Tongue (tissue), 2 donors: ENCODE results near the gene EPB41L2. TPM values are rescaled to one million over a fixed set of nuclear protein-coding genes. Genes with fewer than 3 reads are reported as not detected.
A peak's percentile ranks its signal among the peaks of the same experiment; 100 is the strongest.
"Not testable (repeated sequence)": the region's sequence is repeated elsewhere in the genome, so short reads cannot be mapped to it uniquely, and the experiment has no call there.

ENCODE experiments used
- DNase-seq: peaks from one replicate; pipeline ENCODE4 v3.0.0-alpha.2; 2015
- total RNA-seq: library from RNA; depleted of rRNA; stranded (reverse); fragments of >200 nt; gene quantifications from one replicate; pipeline ENCODE4 v1.2.3, GENCODE V29; 2014

Gene EPB41L2
- total RNA-seq, 1 donor from 2014 or later, result 208 TPM

- DNase-seq, result no peak
Measured at GRCh38 chr6:130836055-130836640, 226.9 kb downstream of the EPB41L2 start.

DNA sequence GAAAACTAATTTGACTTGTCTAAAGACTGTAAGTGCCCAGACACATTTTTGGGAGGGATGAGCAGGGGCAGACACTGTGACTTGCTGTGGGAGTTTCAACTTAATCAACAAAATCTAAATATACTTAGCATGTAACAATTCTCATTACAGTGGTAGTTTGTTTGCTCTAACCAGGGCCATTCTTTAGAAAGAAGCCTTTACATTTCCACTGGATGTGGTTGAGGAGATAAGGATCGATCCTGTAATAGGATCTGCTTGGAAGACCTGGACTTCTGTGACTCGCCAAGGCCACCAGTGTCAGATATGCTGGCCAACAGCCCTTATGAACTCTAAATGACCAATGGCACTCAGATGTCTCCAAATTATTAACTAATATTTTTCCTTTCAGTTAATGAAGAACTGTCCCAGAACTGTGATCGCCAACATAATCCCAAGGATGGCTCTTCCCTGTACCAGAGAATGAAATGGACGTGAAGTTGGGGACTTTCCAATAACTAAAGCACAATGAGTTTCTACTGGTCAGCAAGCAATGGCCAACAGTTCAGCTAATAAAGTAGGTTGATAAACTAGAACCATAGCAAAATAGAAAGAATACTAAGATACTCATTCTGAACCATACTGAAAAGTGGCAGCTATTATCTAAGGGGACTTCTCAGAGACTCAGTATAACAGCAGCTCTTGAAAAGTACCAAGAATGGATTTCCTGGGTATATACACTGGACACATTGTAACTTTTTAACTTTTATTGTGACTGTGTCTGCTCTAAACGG, 228.4 kb downstream of the EPB41L2 start:
- no peak for DNase-seq

DNA sequence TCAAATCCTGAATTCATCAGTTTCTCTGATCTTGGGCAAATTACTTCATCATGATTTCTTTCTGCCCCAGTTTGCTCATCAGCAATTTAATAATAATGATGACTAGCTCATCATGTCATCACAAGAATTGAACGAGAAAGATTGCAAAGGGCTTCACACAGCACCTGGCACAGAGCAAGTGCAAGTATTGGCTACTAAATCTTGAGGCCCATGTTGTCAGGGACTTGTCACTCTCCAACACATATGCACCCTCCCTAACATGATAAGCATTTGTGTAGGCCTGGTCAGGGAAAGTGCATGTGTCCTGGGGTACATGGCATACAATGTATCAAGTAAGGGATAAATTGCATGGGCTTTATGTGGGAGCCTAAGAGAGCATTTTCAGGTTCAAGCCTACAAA, 229.5 kb downstream of the EPB41L2 start:
- no peak for DNase-seq

DNA sequence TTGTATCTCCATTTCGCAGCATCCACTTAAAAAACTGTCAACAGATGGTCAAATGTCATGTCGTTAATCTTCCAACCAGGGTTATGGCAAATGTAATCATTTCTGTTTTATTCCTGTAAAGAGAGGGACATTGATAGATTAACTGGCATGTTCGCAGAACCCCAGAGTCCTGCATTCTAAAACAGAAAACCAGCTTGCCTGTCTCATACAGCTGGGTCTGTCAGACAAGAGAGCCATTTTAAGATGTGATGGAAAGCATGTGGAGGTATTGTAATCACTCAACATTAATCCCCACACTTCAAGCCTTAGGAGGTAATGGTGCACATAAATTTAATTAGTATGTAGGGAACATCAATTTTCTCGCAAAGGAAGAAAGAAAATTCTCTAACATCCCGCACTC, 231.4 kb downstream of the EPB41L2 start:
- DNase-seq, result no peak

- no peak for DNase-seq
Measured at GRCh38 chr6:130829333-130829910, 233.6 kb downstream of the EPB41L2 start.

DNA sequence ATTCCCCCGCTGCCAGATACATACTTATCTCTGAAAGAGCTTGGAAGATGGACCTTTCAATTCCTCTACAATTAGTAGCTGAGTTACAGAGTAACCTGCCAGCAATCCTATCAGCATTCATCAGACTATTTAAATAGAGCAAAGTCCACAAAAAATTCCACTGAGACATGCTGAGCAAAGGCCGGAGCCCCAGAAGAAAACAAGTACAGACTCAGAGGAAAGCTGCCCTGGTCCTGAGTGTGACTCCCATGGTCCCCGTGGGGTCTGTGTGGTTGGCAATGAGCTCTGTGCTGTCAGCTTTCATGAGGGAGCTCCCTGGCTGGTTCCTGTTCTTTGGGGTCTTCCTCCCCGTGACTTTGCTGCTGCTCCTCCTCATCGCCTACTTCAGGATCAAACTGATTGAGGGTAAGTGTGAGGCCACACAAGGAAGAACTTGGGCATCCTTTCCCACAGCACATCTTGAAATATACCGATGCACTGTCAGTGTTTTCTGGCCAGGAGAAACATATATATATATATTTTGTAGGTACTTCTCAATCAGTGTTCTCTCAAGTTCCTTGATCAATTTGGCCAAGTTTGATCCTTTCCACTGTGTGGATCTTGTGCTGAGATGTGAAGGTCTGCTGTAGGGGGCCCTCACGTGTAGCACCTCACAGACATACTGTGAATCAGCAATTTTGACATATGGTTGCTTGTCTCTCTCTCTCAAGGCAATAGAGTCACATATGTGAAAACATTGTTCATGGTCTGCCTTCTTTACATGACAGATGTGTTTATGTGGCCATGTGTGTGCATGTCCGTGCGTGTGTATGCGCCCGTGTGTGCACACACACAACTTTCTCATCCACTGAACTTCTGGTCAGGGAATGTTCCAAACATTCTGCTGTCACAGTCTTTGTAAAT, 235.5 kb downstream of the EPB41L2 start, which contains the start of gene SMLR1:
TSS of gene SMLR1 (plus strand) at position 160 of the 903 bp plus-strand sequence. CDS start at position 168, 8 bp downstream.
- no peak for DNase-seq

DNA sequence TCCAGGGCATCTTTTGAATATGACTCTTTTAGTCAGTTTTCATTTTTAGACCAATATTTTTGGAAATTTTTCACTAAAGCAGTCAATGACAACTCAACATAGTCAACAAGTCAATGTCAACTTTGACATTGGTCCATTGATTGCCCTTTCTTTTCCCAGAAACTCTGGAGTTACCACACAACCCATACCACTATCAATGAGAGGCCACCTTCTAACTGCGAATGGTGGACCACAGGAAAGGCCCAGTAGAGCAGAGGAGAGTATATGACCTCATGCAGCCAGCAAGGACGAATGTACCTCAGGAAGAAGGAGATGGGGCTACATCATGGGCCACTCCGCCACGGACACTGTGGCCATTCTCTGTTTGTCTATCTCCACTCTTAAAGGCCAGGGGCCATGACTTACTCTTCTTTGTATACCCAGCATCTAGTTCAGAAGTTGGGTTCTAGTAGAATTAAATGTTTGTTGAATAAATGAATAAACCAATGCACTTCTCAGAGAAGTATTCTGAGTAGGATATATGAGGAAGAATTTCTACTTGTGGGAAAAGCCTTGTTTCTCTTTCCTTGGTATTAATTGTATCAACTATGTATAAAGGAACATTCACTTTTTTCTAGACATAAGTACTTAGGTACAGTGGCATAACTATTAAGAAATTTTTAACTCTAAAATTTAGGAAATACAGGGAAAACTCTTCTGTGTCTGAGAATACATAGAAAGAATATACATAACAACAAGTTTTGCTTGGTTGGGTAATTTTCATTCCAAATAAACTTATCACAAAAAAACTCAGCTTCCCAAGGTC, 236.4 kb downstream of the EPB41L2 start:
- DNase-seq, result no peak

GRCh38 chr6:130825772-130826441, 237.1 kb downstream of the EPB41L2 start:
- DNase-seq, result no peak

- DNase-seq, result no peak
Measured at GRCh38 chr6:130824978-130825694, 237.9 kb downstream of the EPB41L2 start.

GRCh38 chr6:130822736-130823135, 240.3 kb downstream of the EPB41L2 start:
- no peak for DNase-seq

DNA sequence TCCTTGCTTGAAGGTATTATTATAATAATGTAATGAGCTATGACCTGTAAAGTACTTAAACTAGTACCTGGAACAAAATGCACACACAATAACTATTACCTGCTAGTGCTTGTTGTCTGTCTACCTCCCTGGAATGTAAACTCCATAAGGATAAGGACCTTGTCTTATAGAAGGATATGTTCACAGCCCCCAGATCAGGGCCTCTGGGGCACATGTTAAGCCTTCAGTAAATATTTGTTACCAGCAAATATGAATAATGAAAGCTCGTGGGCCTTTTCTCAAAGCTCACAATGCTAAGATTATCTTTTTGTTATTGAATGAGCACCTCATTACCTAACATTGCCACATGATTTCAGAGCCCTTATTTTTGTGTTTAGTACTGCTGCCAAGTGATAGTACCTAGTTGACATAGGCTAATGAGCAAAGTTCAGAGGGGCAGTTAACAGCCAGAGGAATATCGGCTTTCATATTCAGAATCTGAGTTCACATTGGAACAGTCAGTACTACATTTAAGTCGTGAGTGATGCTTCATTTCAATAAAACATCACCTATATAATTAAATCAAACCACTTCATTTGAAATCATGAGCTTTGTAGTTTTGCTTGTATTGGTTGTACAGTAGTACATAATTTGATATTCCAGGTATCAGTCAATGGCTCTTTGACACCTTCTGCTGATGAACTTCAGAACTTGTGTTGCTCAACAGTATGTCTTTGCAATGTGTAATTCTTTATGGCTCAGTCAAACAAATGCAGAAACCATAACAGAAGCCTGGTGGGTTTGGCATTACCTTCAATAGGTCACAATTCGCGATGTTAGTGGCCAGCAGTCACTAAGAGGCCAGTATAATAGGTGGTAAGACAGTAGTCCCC, 247.6 kb downstream of the EPB41L2 start:
- DNase-seq, result no peak

GRCh38 chr6:130814506-130814905, 248.5 kb downstream of the EPB41L2 start:
- DNase-seq, result no peak

DNA sequence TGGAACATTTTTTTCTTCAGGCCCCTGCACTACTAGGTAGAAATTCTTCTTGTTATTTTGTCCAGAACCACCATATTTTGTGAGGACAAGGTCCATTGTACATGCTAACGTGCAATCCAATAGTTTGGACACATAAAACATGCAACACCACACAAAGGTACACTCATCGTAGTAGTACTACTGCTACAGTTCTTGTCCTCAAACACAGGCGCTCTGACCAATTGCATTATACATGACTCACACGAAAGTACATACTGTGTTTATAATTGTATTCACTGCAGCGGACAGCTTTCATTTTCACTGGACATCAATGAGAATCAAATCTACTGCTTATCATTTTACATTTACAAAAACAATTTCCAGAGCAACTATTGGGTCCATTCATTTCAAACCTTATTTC, 251.1 kb downstream of the EPB41L2 start:
- no peak for DNase-seq

- DNase-seq, result peak; percentile 13
Measured at GRCh38 chr6:130810307-130811030, 252.6 kb downstream of the EPB41L2 start.

- not testable (repeated sequence) for DNase-seq
Measured at GRCh38 chr6:130801368-130801767, 261.7 kb downstream of the EPB41L2 start.

GRCh38 chr6:130797061-130797460, 266.0 kb downstream of the EPB41L2 start:
- DNase-seq, result no peak

DNA sequence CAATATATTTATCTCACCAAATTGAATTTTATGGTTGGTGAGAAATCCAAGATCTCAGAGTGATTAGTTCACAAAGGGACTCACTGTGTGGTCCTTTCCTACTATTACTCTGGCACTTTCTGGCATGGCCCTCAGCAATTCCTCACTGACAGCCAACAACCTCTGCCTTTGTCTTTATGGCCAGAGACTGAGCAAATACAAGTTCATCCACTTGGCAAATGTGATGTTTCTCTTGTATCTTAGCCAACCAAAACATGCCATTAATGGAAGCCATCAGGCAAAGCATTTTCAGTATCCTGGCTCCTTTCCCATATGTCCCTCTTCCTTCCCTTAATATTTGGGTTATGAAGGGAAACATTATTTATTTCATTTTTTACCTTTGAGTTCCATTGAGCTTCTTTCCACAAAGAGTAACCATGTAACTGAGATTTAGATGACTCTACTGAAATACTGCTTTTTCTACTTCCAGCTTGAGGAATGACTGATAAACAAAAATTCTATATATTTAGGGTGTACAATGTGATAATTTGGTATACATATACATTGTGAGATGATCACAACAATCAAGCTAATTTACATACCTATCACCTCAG, 266.6 kb downstream of the EPB41L2 start:
- peak; percentile 46 for DNase-seq

GRCh38 chr6:130794738-130795137, 268.3 kb downstream of the EPB41L2 start:
- peak; percentile 9 for DNase-seq
